GM12878 (cell line): ENCODE measurements around the gene LRRC8D. TPM values are rescaled to one million over a fixed set of nuclear protein-coding genes. Genes with fewer than 3 reads are reported as not detected.
A peak's percentile ranks its signal among the peaks of the same experiment; 100 is the strongest.

Experiments used
- BCL11A ChIP-seq: IDR thresholded peaks from 2 replicates; pipeline ENCODE4 v1.6.1; 2011; ENCODE audit warnings: low read depth, low read length
- CHD2 ChIP-seq: IDR thresholded peaks from 2 replicates; pipeline ENCODE4 v1.6.1; 2011; ENCODE audit warnings: low read depth, low read length, improper control_type of control experiment, borderline replicate concordance
- JUNB ChIP-seq: IDR thresholded peaks from 2 replicates; pipeline ENCODE4 v1.6.1; 2016; ENCODE audit warnings: antibody characterized with exemption, mild to moderate bottlenecking
- JUND ChIP-seq: IDR thresholded peaks from 2 replicates; pipeline ENCODE4 v1.6.1; 2012; ENCODE audit warnings: low read depth, mild to moderate bottlenecking, low read length, improper control_type of control experiment, moderate library complexity
- MYB ChIP-seq: fragments of 150-350 bp; IDR thresholded peaks from 2 replicates; pipeline ENCODE4 v1.6.1; 2014; ENCODE audit warnings: mild to moderate bottlenecking, low read depth, low read length, borderline replicate concordance
- NFIC ChIP-seq: IDR thresholded peaks from 2 replicates; pipeline ENCODE4 v1.6.1; 2012; ENCODE audit warnings: low read depth, mild to moderate bottlenecking, inconsistent platforms, low read length, moderate library complexity
- NR2C2 ChIP-seq: IDR thresholded peaks from 2 replicates; pipeline ENCODE4 v1.6.1; 2011; ENCODE audit warnings: borderline replicate concordance, low read depth; ENCODE audit not compliant: control insufficient read depth, insufficient read length
- RELA ChIP-seq: fragments of 450-650 bp; IDR thresholded peaks from 2 replicates; pipeline ENCODE4 v1.8.0; 2014; ENCODE audit warnings: borderline replicate concordance; ENCODE audit not compliant: partially characterized antibody
- SMAD1 ChIP-seq: fragments of 450-650 bp; IDR thresholded peaks from 2 replicates; pipeline ENCODE4 v1.6.1; 2018; ENCODE audit warnings: mild to moderate bottlenecking, low read depth; ENCODE audit not compliant: partially characterized antibody
- SMAD5 ChIP-seq: IDR thresholded peaks from 2 replicates; pipeline ENCODE4 v1.6.1; 2016; ENCODE audit warnings: antibody characterized with exemption, low read depth
- SMC3 ChIP-seq: IDR thresholded peaks from 2 replicates; pipeline ENCODE4 v1.6.1; 2011; ENCODE audit warnings: low read length, improper control_type of control experiment, borderline replicate concordance
- TBL1XR1 ChIP-seq: IDR thresholded peaks from 2 replicates; pipeline ENCODE4 v1.6.1; 2012; ENCODE audit warnings: low read depth, low read length, improper control_type of control experiment
- TCF3 ChIP-seq: IDR thresholded peaks from 2 replicates; pipeline ENCODE4 v1.6.1; 2012; ENCODE audit warnings: low read depth, mild to moderate bottlenecking, low read length, borderline replicate concordance; ENCODE audit not compliant: insufficient read depth
- YBX1 ChIP-seq: fragments of 450-650 bp; IDR thresholded peaks from 2 replicates; pipeline ENCODE4 v1.6.1; 2016; ENCODE audit warnings: antibody characterized with exemption
- ZBED1 ChIP-seq: IDR thresholded peaks from 2 replicates; pipeline ENCODE4 v1.6.1; 2016; ENCODE audit warnings: borderline replicate concordance
- ZNF217 ChIP-seq: fragments of 450-650 bp; IDR thresholded peaks from 2 replicates; pipeline ENCODE4 v1.6.1; 2017; ENCODE audit warnings: antibody characterized with exemption, mild to moderate bottlenecking
- ZSCAN29 ChIP-seq: fragments of 450-650 bp; IDR thresholded peaks from 2 replicates; pipeline ENCODE4 v1.6.1; 2017; ENCODE audit warnings: mild to moderate bottlenecking, moderate library complexity
- polyA plus RNA-seq, 11 experiments: library from polyadenylated mRNA; depleted of rRNA in 4 of 11; unstranded in 6 of 11; stranded (reverse) in 5 of 11; fragments of >200 nt; fragmentation: Nextera tagmentation in 4 of 11; fragmentation: Illumina TruSeq in 1 of 11; extraction: Ambion mirVana in 4 of 11; extraction: Trizol in 1 of 11; gene quantifications; 1 replicate in 1 of 11; 2 replicates in 10 of 11; pipeline versions ENCODE4 v1.2.1 to v1.2.3, GENCODE V29; 2011 to 2016; ENCODE audit warnings: inconsistent platforms in 2 of 11, missing spikeins in 2 of 11, low read depth in 1 of 11
- total RNA-seq, 4 experiments: library from RNA; depleted of rRNA in 3 of 4; stranded (reverse); fragments of >200 nt in 3 of 4; fragmentation: Illumina TruSeq in 1 of 4; extraction: Trizol in 1 of 4; gene quantifications; 2 replicates each; pipeline versions ENCODE4 v1.2.1 to v1.2.3, GENCODE V29; 2013 to 2021
- TF ChIP-seq, protein P1 (sequence below): IDR thresholded peaks from 2 replicates; pipeline ENCODE4 v1.6.1; 2012; ENCODE audit warnings: low read depth, low read length, improper control_type of control experiment
- TF ChIP-seq, protein P2 (sequence below): fragments of 450-650 bp; IDR thresholded peaks from 2 replicates; pipeline ENCODE4 v1.6.1; 2014; ENCODE audit warnings: mild to moderate bottlenecking
- TF ChIP-seq, protein P3 (sequence below): fragments of 450-650 bp; IDR thresholded peaks from 2 replicates; pipeline ENCODE4 v1.6.1; 2017; ENCODE audit warnings: mild to moderate bottlenecking, low read depth, inconsistent platforms; ENCODE audit not compliant: poor library complexity, severe bottlenecking
- TF ChIP-seq, protein P4 (sequence below): fragments of 450-650 bp; formaldehyde crosslinking; IDR thresholded peaks from 2 replicates; pipeline ENCODE4 v1.5.0; 2022; ENCODE audit warnings: mild to moderate bottlenecking, missing genetic modification characterization

LRRC8D gene
- total and polyA plus RNA-seq, 10 of the 15 experiments (the other 5 are each of a cell fraction or from before 2014, with no cell fraction given): 5.6 to 44.1 (median 26.8) TPM

DNA sequence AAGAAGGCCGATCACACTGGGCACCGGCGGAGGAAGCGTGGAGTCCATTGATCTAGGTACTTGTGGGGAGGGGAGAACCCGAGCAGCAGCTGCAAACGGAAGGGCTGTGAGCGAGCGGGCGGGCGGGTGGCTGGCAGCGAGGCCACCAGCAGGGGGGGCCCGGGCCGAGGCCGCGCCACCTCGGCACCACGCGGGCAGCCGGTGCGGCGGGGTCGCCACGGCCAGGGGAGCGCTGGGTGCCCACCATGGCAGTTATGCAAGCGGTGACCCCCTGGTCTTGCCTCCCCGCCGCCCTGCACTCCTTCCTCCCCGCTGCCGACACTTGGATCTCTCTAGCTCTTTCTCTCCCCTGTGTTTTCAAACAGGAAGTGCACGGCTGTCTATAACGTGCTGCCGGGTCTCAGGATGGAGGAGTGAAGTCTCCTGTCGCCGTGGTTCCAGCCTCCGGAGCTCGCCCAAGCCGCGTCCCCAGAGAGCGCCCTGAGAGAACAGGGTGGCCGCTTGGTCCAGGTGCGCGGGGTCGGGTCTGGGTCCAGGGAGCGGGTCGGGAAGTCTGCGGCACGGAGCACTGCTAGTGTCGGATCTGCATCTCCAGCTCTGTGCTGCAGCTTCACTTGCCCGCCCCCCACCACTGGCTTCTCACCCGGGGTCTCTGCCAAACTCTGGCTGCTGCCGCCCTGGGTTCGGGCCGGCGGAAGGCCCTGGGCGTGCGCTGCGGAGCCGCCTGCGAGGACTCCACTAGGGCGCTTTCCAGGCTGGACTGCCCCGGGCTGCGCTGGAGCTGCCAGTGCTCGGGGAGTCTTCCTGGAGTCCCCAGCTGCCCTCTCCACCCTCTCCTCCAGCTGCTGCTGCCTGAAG is 22.7 kb downstream of the LRRC8D start (continued):
- TF ChIP-seq TCF3: peak; percentile 71; the same call in 1 of the 2 replicates
- TF ChIP-seq JUNB: no peak
- no peak for TF ChIP-seq NFIC
- TF ChIP-seq, protein P1, sequence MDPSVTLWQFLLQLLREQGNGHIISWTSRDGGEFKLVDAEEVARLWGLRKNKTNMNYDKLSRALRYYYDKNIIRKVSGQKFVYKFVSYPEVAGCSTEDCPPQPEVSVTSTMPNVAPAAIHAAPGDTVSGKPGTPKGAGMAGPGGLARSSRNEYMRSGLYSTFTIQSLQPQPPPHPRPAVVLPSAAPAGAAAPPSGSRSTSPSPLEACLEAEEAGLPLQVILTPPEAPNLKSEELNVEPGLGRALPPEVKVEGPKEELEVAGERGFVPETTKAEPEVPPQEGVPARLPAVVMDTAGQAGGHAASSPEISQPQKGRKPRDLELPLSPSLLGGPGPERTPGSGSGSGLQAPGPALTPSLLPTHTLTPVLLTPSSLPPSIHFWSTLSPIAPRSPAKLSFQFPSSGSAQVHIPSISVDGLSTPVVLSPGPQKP: no peak
- TF ChIP-seq, protein P2, sequence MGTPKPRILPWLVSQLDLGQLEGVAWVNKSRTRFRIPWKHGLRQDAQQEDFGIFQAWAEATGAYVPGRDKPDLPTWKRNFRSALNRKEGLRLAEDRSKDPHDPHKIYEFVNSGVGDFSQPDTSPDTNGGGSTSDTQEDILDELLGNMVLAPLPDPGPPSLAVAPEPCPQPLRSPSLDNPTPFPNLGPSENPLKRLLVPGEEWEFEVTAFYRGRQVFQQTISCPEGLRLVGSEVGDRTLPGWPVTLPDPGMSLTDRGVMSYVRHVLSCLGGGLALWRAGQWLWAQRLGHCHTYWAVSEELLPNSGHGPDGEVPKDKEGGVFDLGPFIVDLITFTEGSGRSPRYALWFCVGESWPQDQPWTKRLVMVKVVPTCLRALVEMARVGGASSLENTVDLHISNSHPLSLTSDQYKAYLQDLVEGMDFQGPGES: no peak
- no peak for TF ChIP-seq MYB
- TF ChIP-seq ZSCAN29: no peak
- TF ChIP-seq, protein P3, sequence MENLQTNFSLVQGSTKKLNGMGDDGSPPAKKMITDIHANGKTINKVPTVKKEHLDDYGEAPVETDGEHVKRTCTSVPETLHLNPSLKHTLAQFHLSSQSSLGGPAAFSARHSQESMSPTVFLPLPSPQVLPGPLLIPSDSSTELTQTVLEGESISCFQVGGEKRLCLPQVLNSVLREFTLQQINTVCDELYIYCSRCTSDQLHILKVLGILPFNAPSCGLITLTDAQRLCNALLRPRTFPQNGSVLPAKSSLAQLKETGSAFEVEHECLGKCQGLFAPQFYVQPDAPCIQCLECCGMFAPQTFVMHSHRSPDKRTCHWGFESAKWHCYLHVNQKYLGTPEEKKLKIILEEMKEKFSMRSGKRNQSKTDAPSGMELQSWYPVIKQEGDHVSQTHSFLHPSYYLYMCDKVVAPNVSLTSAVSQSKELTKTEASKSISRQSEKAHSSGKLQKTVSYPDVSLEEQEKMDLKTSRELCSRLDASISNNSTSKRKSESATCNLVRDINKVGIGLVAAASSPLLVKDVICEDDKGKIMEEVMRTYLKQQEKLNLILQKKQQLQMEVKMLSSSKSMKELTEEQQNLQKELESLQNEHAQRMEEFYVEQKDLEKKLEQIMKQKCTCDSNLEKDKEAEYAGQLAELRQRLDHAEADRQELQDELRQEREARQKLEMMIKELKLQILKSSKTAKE: no peak
- peak; percentile 21; the same call in 1 of the 2 replicates for TF ChIP-seq SMC3
- TF ChIP-seq SMAD1: no peak
- TF ChIP-seq BCL11A: no peak
- TF ChIP-seq, protein P4, sequence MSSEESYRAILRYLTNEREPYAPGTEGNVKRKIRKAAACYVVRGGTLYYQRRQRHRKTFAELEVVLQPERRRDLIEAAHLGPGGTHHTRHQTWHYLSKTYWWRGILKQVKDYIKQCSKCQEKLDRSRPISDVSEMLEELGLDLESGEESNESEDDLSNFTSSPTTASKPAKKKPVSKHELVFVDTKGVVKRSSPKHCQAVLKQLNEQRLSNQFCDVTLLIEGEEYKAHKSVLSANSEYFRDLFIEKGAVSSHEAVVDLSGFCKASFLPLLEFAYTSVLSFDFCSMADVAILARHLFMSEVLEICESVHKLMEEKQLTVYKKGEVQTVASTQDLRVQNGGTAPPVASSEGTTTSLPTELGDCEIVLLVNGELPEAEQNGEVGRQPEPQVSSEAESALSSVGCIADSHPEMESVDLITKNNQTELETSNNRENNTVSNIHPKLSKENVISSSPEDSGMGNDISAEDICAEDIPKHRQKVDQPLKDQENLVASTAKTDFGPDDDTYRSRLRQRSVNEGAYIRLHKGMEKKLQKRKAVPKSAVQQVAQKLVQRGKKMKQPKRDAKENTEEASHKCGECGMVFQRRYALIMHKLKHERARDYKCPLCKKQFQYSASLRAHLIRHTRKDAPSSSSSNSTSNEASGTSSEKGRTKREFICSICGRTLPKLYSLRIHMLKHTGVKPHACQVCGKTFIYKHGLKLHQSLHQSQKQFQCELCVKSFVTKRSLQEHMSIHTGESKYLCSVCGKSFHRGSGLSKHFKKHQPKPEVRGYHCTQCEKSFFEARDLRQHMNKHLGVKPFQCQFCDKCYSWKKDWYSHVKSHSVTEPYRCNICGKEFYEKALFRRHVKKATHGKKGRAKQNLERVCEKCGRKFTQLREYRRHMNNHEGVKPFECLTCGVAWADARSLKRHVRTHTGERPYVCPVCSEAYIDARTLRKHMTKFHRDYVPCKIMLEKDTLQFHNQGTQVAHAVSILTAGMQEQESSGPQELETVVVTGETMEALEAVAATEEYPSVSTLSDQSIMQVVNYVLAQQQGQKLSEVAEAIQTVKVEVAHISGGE: no peak
- TF ChIP-seq TBL1XR1: no peak
- no peak for TF ChIP-seq ZBED1
- TF ChIP-seq CHD2: no peak
- peak; percentile 60; the same call in 1 of the 2 replicates for TF ChIP-seq ZNF217
- TF ChIP-seq RELA: peak; percentile 60
- no peak for TF ChIP-seq YBX1
- TF ChIP-seq JUND: no peak
- TF ChIP-seq NR2C2: no peak
- no peak for TF ChIP-seq SMAD5
